B cell (primary cell): ENCODE results near the gene CTNNA1.

Source experiments
- CTCF ChIP-seq: fragments of 200-600 bp; IDR thresholded peaks from one replicate; pipeline ENCODE4 v1.8.0; 2022; ENCODE audit warnings: antibody characterized with exemption, mild to moderate bottlenecking
- EZH2 ChIP-seq: IDR thresholded peaks from 2 replicates; pipeline ENCODE4 v1.6.1; 2012; ENCODE audit warnings: borderline replicate concordance, low read depth, mild to moderate bottlenecking, moderate library complexity, low read length; ENCODE audit not compliant: insufficient read depth, poor library complexity, severe bottlenecking

GRCh38 chr5:138954257-138955012 lies 201.2 kb downstream of the CTNNA1 start:
- TF ChIP-seq CTCF (no peak), EZH2 (no peak)
